Vagina (tissue), 2 donors: ENCODE data around the gene HEXIM1. TPM values are rescaled to one million over a fixed set of nuclear protein-coding genes. Genes with fewer than 3 reads are reported as not detected.

Experiments
- DNase-seq, 2 donors: peaks; one replicate each; pipeline ENCODE4 v3.0.0-alpha.2; 2017; ENCODE audit errors: extremely low spot score in 2 of 2
- H3K27ac ChIP-seq: fragments of 200-600 bp; sonication (generic); one replicate; pipeline ENCODE4 v1.5.1; 2019
- H3K27me3 ChIP-seq: fragments of 200-600 bp; sonication (generic); one replicate; pipeline ENCODE4 v1.5.1; 2019
- H3K36me3 ChIP-seq, 2 donors: fragments of 200-600 bp; sonication (generic); one replicate each; pipeline ENCODE4 v1.5.1; 2017 to 2019
- H3K4me1 ChIP-seq: fragments of 200-600 bp; sonication (generic); one replicate; pipeline ENCODE4 v1.5.1; 2019
- H3K4me3 ChIP-seq, 2 donors: fragments of 200-600 bp; sonication (generic); 1 replicate in 1 of 2; 2 replicates in 1 of 2; pipeline ENCODE4 v1.5.1; 2016 to 2019
- H3K9me3 ChIP-seq: fragments of 200-600 bp; sonication (generic); one replicate; pipeline ENCODE4 v1.5.1; 2019
- CTCF ChIP-seq, 3 experiments: fragments of 450-650 bp in 2 of 3; fragments of 200-600 bp in 1 of 3; sonication (generic) in 1 of 3; IDR thresholded peaks; one replicate each; pipeline ENCODE4 v1.5.1; 2017 to 2019; ENCODE audit warnings: antibody characterized with exemption in 3 of 3, mild to moderate bottlenecking in 2 of 3, moderate library complexity in 2 of 3
- POLR2A ChIP-seq, 2 donors: fragments of 450-650 bp; IDR thresholded peaks; one replicate each; pipeline ENCODE4 v1.6.1; 2017; ENCODE audit warnings: antibody characterized with exemption in 2 of 2, mild to moderate bottlenecking in 2 of 2, moderate library complexity in 2 of 2
- POLR2AphosphoS5 ChIP-seq, 2 donors: sonication (generic); formaldehyde crosslinking; IDR thresholded peaks; one replicate each; pipeline ENCODE4 v1.9.0; 2017; ENCODE audit warnings: antibody characterized with exemption in 2 of 2, mild to moderate bottlenecking in 2 of 2, low read depth in 1 of 2; ENCODE audit not compliant: insufficient read depth in 1 of 2
- intact Hi-C: fragments of 100-400 bp; cut with DNase I; formaldehyde crosslinking; loops from one replicate; pipeline ENCODE4 v1.15.1; 2023
- total RNA-seq: library from RNA; depleted of rRNA; stranded (reverse); fragments of >200 nt; gene quantifications from one replicate; pipeline ENCODE4 v1.2.3, GENCODE V29; 2016

Gene HEXIM1
- total RNA-seq, 1 donor from 2014 or later: 27.5 TPM

- H3K27ac ChIP-seq: peak overlapping the region; percentile 26
- intact Hi-C loops: loop anchor here (10.0 kb wide), 1 partner anchor 188 kb away; the partner anchor contains the start of gene GFAP
- H3K4me3 ChIP-seq: no peak overlapping the region
- TF ChIP-seq POLR2AphosphoS5 (IDR thresholded peaks at IDR 0.05; ENCODE audit: insufficient read depth in 1 of 2, low read depth in 1 of 2) (no peak), CTCF (IDR thresholded peaks at IDR 0.05) (no peak), POLR2A (IDR thresholded peaks at IDR 0.05) (no peak)
- no peak for DNase-seq
- H3K36me3 ChIP-seq: peaks cover 4 to 73% of the 10 kb centered on the region in 2 donors
- no peaks in the 10 kb centered on the region for H3K9me3 ChIP-seq
- no peaks in the 10 kb centered on the region for H3K27me3 ChIP-seq
- peaks cover 35% of the 10 kb centered on the region for H3K4me1 ChIP-seq
Observed at GRCh38 chr17:45102856-45103255, 45.4 kb upstream of the HEXIM1 start.

- no peak overlapping the region for H3K27ac ChIP-seq
- no peak overlapping the region for H3K4me3 ChIP-seq
- TF ChIP-seq CTCF (IDR thresholded peaks at IDR 0.05) (no peak), POLR2AphosphoS5 (IDR thresholded peaks at IDR 0.05; ENCODE audit: insufficient read depth in 1 of 2, low read depth in 1 of 2) (no peak), POLR2A (IDR thresholded peaks at IDR 0.05) (no peak)
- peaks cover 4 to 71% of the 10 kb centered on the region in 2 donors for H3K36me3 ChIP-seq
- no peaks in the 10 kb centered on the region for H3K9me3 ChIP-seq
- H3K27me3 ChIP-seq: no peaks in the 10 kb centered on the region
- no peak for DNase-seq
- peaks cover 33% of the 10 kb centered on the region for H3K4me1 ChIP-seq
- intact Hi-C loops: loop anchor here (10.0 kb wide), 1 partner anchor 189 kb away; the partner anchor contains the start of gene GFAP
Observed at GRCh38 chr17:45103269-45103795, 44.9 kb upstream of the HEXIM1 start.

GRCh38 chr17:45104029-45104428 is 44.2 kb upstream of the HEXIM1 start:
- TF ChIP-seq POLR2A (IDR thresholded peaks at IDR 0.05) (no peak), POLR2AphosphoS5 (IDR thresholded peaks at IDR 0.05; ENCODE audit: insufficient read depth in 1 of 2, low read depth in 1 of 2) (no peak), CTCF (IDR thresholded peaks at IDR 0.05) (no peak)
- intact Hi-C loops: loop anchor here (10.0 kb wide), 1 partner anchor 189 kb away; the partner anchor contains the start of gene GFAP
- no peaks in the 10 kb centered on the region for H3K27me3 ChIP-seq
- H3K4me1 ChIP-seq: peaks cover 26% of the 10 kb centered on the region
- H3K27ac ChIP-seq: no peak overlapping the region
- H3K9me3 ChIP-seq: no peaks in the 10 kb centered on the region
- DNase-seq: no peak
- H3K4me3 ChIP-seq: no peak overlapping the region
- peaks cover 4 to 71% of the 10 kb centered on the region in 2 donors for H3K36me3 ChIP-seq

GRCh38 chr17:45104497-45104896 is 43.8 kb upstream of the HEXIM1 start:
- Histone ChIP-seq H3K9me3 (no peaks in the 10 kb centered on the region), H3K4me3 (no peak overlapping the region), H3K27ac (no peak overlapping the region), H3K4me1 (peaks cover 25% of the 10 kb centered on the region), H3K36me3 (peaks cover 4 to 67% of the 10 kb centered on the region in 2 donors), H3K27me3 (no peaks in the 10 kb centered on the region)
- DNase-seq: no peak
- no peak for TF ChIP-seq CTCF (IDR thresholded peaks at IDR 0.05)
- no peak for TF ChIP-seq POLR2AphosphoS5 (IDR thresholded peaks at IDR 0.05; ENCODE audit: insufficient read depth in 1 of 2, low read depth in 1 of 2)
- TF ChIP-seq POLR2A (IDR thresholded peaks at IDR 0.05): no peak
- intact Hi-C loops: loop anchor here (10.0 kb wide), 1 partner anchor 190 kb away; the partner anchor contains the start of gene GFAP

- Histone ChIP-seq H3K4me3 (no peak overlapping the region), H3K4me1 (peaks cover 25% of the 10 kb centered on the region), H3K9me3 (no peaks in the 10 kb centered on the region), H3K27me3 (no peaks in the 10 kb centered on the region), H3K36me3 (peaks cover 4 to 62% of the 10 kb centered on the region in 2 donors), H3K27ac (no peak overlapping the region)
- intact Hi-C loops: loop anchor here (10.0 kb wide), 1 partner anchor 190 kb away; the partner anchor contains the start of gene GFAP
- DNase-seq: no peak
- TF ChIP-seq POLR2AphosphoS5 (IDR thresholded peaks at IDR 0.05; ENCODE audit: insufficient read depth in 1 of 2, low read depth in 1 of 2): no peak
- no peak for TF ChIP-seq CTCF (IDR thresholded peaks at IDR 0.05)
- no peak for TF ChIP-seq POLR2A (IDR thresholded peaks at IDR 0.05)
Observed at GRCh38 chr17:45104907-45105624, 43.2 kb upstream of the HEXIM1 start.
